Stimulated activated CD4-positive, alpha-beta T cell treated with anti-CD3 and anti-CD28 coated beads, TNF-alpha, amount 100 ng/mL, for 24 hours (primary cell): Measurements from ENCODE around the gene SHF.

Experiments
- DNase-seq, 3 experiments: peaks; one replicate each; pipeline ENCODE4 v3.0.0-alpha.2; 2020; ENCODE audit warnings: low read depth in 3 of 3

SHF gene

GRCh38 chr15:45126535-45127158 lies 61.1 kb downstream of the SHF start:
- DNase-seq, result peak in 1 of 3 experiments; percentile 17

GRCh38 chr15:45123397-45123796 lies 64.4 kb downstream of the SHF start:
- no peak for DNase-seq

- DNase-seq, result no peak
These were observed 65.0 kb downstream of the SHF start for GRCh38 chr15:45122719-45123118.

GRCh38 chr15:45121706-45122417 lies 65.9 kb downstream of the SHF start:
- no peak for DNase-seq

GRCh38 chr15:45121020-45121419 lies 66.7 kb downstream of the SHF start:
- DNase-seq, result no peak

GRCh38 chr15:45120081-45120972 lies 67.4 kb downstream of the SHF start:
- DNase-seq, result no peak

GRCh38 chr15:45118996-45119395 lies 68.8 kb downstream of the SHF start:
- DNase-seq, result no peak

- peak; percentile 62 to 83 (median 69) for DNase-seq
These were observed 69.6 kb downstream of the SHF start for GRCh38 chr15:45118131-45118588.

- DNase-seq, result no peak
These were observed 70.2 kb downstream of the SHF start for GRCh38 chr15:45117308-45118130.
